Aorta (tissue), 5 donors: ENCODE data around the gene ANK3. TPM values are rescaled to one million over a fixed set of nuclear protein-coding genes. Genes with fewer than 3 reads are reported as not detected.

Experiments
- ATAC-seq: fragments of 200-7000 bp; cut with Tn5 transposase; one replicate; pipeline ENCODE4 v1.9.1; 2022; ENCODE audit warnings: moderate library complexity; ENCODE audit not compliant: low FRiP score
- DNase-seq, 2 donors: peaks; one replicate each; pipeline ENCODE4 v3.0.0-alpha.2; 2020
- H3K27ac ChIP-seq, 2 donors: one replicate each; pipeline ENCODE4 v1.5.1; 2013; ENCODE audit warnings: low read length in 2 of 2, mild to moderate bottlenecking in 2 of 2, moderate library complexity in 2 of 2, control low read depth in 1 of 2, inconsistent platforms in 1 of 2, low read depth in 1 of 2
- H3K27me3 ChIP-seq, 2 donors: one replicate each; pipeline ENCODE4 v1.6.1; 2013; ENCODE audit warnings: control low read depth in 1 of 2, low read length in 1 of 2, mild to moderate bottlenecking in 1 of 2, moderate library complexity in 1 of 2; ENCODE audit not compliant: insufficient read depth in 2 of 2, control insufficient read depth in 1 of 2
- H3K36me3 ChIP-seq, 2 donors: one replicate each; pipeline ENCODE4 v1.6.1; 2013; ENCODE audit warnings: control low read depth in 1 of 2, low read length in 1 of 2, mild to moderate bottlenecking in 1 of 2; ENCODE audit not compliant: insufficient read depth in 2 of 2, control insufficient read depth in 1 of 2
- H3K4me1 ChIP-seq, 2 donors: one replicate each; pipeline ENCODE4 v1.6.1; 2013; ENCODE audit warnings: low read length in 2 of 2, control low read depth in 1 of 2, mild to moderate bottlenecking in 1 of 2, moderate library complexity in 1 of 2; ENCODE audit not compliant: insufficient read depth in 2 of 2, control insufficient read depth in 1 of 2
- H3K4me3 ChIP-seq, 2 donors: one replicate each; pipeline ENCODE4 v1.5.1; 2013; ENCODE audit warnings: low read length in 2 of 2, control low read depth in 1 of 2, mild to moderate bottlenecking in 1 of 2
- H3K9me3 ChIP-seq: one replicate; pipeline ENCODE4 v1.6.1; 2013; ENCODE audit warnings: mild to moderate bottlenecking, low read length; ENCODE audit not compliant: control insufficient read depth
- WGBS, 2 donors: extraction: QIAGEN DNeasy Blood & Tissue Kit; methylation state at CpG; one replicate each; pipeline ENCODE4 v1.1.7; 2013; 5-methylcytosine and 5-hydroxymethylcytosine counted together
- intact Hi-C, 2 donors: fragments of 100-400 bp; cut with DNase I; formaldehyde crosslinking; loops; one replicate each; pipeline versions ENCODE4 v1.14.2 to v1.15.0; 2022
- polyA plus RNA-seq, 2 donors: library from polyadenylated mRNA; stranded (reverse); fragments of 200-250 nt; gene quantifications; one replicate each; pipeline ENCODE4 v1.2.3, GENCODE V29; 2013
- total RNA-seq, 2 donors: library from RNA; stranded (reverse); fragmentation: NEBNext Ultra II Directional; extraction: Animal tissue kit (Norgen Biotek cat#: 25700); gene quantifications; one replicate each; pipeline ENCODE4 v1.2.1, GENCODE V29; 2021
- donor health status: healthy with polysubstance abuse.
- donor health status: Bipolar disorder and iron deficiency.
- donor health status: DM: no; HTN: no; CAD: no.
- donor health status: DM: no; HTN: no; CAD: no.
- donor health status: DM: yes; HTN: yes; CAD: no.

The ANK3 gene
- total and polyA plus RNA-seq, 4 donors, result 16.5 to 38.2 (median 20.6) TPM

GRCh38 chr10:60427709-60428386 is 38.2 kb upstream of the ANK3 start:
- peaks cover 2 to 3% of the 10 kb centered on the region in 2 donors for H3K4me1 ChIP-seq
- DNase-seq (no peak), ATAC-seq (no peak)
- no peak overlapping the region for H3K4me3 ChIP-seq
- H3K9me3 ChIP-seq, result no peaks in the 10 kb centered on the region
- H3K36me3 ChIP-seq, result no peaks in the 10 kb centered on the region
- H3K27ac ChIP-seq, result no peak overlapping the region
- 87 to 91% methylated on average over 3 of the region's 3 CpGs for WGBS, 2 donors
- H3K27me3 ChIP-seq, result no peaks in the 10 kb centered on the region
- intact Hi-C loops, result no loop called here

DNA sequence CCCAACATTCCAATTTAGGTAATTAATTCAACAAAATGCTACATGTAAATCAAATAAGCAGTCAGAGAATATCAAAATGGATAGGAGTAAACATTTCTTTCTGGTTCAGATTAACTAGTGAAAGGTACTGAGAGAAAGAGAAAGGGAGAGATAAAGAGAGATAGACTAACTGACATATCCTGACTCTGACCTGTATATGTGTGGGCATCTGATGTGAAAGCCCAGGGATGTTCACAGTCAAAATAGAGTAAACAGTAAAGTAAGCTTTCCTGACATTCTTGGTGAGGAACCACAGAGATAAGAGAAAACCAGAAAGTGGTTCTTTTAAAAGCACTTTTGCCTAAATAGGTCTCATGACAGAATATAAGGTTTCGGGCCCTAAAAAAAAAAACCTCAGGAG is 37.5 kb upstream of the ANK3 start:
- Histone ChIP-seq H3K4me1 (peaks cover 2 to 3% of the 10 kb centered on the region in 2 donors), H3K4me3 (no peak overlapping the region), H3K36me3 (no peaks in the 10 kb centered on the region), H3K27ac (no peak overlapping the region), H3K27me3 (no peaks in the 10 kb centered on the region), H3K9me3 (no peaks in the 10 kb centered on the region)
- ATAC-seq (no peak), DNase-seq (no peak)
- intact Hi-C loops, result no loop called here
- 94 to 100% methylated on average over 1 of the region's 1 CpG for WGBS, 2 donors

DNA sequence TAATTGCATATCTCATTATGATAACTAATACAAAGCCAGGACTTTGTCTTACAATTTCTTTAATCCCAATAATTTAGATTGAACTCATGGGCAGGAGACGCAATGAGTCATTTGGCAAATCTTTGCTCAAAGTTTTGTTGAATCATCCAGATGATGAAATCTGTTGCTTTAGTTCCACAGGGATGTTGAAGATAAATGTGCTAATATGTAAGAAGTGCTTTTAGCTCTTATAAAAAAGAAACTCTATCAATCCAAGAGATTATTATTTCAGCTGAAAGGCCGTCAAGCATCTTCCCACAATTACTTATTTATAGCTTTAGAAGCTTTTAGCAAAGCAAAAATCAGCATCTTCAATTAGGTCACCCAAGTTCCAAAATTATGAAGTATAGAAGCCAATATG is 36.8 kb upstream of the ANK3 start:
- no peak overlapping the region for H3K27ac ChIP-seq
- WGBS, 2 donors, result 26 to 39% methylated on average over 2 of the region's 2 CpGs
- intact Hi-C loops, result no loop called here

DNA sequence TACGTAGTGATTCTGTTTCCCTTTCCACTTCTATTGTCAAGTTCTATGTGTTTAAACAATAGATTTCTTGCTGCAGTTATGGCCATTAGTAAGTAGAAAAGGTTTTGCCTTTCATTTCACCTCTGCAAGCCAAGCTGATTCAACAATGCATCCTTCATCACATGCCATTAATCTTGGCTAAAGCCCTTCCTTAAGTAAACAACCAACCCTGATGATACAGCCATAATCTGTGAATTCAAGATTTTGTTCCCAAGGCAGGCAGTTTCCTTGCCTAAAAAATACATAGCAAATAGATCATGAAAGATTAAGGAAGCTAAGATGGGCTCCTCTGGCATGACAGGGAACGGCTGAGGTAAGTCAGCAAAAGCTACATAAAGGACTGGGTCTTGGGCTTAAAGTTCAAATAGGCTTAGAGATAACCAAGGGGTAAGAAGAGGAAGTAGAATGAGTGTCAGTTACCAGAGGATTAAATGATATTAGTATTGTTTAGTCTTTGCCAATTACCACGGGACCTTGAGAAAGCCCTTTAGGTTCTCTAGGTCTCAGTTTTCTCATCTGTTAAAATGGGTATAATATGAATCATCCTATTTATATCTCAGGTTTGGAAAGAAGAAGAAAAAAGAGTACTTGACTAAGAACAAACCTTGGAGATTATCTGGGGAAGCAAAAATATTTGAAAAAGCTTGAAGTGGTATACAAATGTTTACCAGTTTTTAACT is 35.9 kb upstream of the ANK3 start:
- H3K4me3 ChIP-seq, result no peak overlapping the region
- H3K27me3 ChIP-seq, result no peaks in the 10 kb centered on the region
- WGBS, 2 donors, result 90 to 96% methylated on average over 3 of the region's 3 CpGs
- H3K36me3 ChIP-seq, result no peaks in the 10 kb centered on the region
- peaks cover 2 to 3% of the 10 kb centered on the region in 2 donors for H3K4me1 ChIP-seq
- no peak for ATAC-seq
- intact Hi-C loops, result no loop called here
- no peak overlapping the region for H3K27ac ChIP-seq
- no peaks in the 10 kb centered on the region for H3K9me3 ChIP-seq
- no peak for DNase-seq

More for the DNA sequence above, 36.8 kb upstream of the ANK3 start:
- H3K9me3 ChIP-seq, result no peaks in the 10 kb centered on the region
- no peak overlapping the region for H3K4me3 ChIP-seq
- no peak for DNase-seq
- H3K36me3 ChIP-seq, result no peaks in the 10 kb centered on the region
- peaks cover 2 to 3% of the 10 kb centered on the region in 2 donors for H3K4me1 ChIP-seq
- no peak for ATAC-seq
- no peaks in the 10 kb centered on the region for H3K27me3 ChIP-seq

- DNase-seq (no peak), ATAC-seq (no peak)
- no peaks in the 10 kb centered on the region for H3K27me3 ChIP-seq
- H3K4me3 ChIP-seq, result no peak overlapping the region
- 77 to 84% methylated on average over 4 of the region's 4 CpGs for WGBS, 2 donors
- H3K27ac ChIP-seq, result no peak overlapping the region
- peaks cover 2 to 3% of the 10 kb centered on the region in 2 donors for H3K4me1 ChIP-seq
- intact Hi-C loops, result no loop called here
- no peaks in the 10 kb centered on the region for H3K9me3 ChIP-seq
- no peaks in the 10 kb centered on the region for H3K36me3 ChIP-seq
Observed at GRCh38 chr10:60424971-60425370, 35.3 kb upstream of the ANK3 start.

GRCh38 chr10:60423920-60424319 is 34.2 kb upstream of the ANK3 start:
- no peak overlapping the region for H3K27ac ChIP-seq
- WGBS, 2 donors, result 56 to 79% methylated on average over 1 of the region's 1 CpG

GRCh38 chr10:60422809-60423208 is 33.1 kb upstream of the ANK3 start:
- WGBS, 2 donors, result 94 to 96% methylated on average over 5 of the region's 5 CpGs
- Histone ChIP-seq H3K4me3 (no peak overlapping the region), H3K27ac (no peak overlapping the region), H3K36me3 (no peaks in the 10 kb centered on the region), H3K4me1 (no peaks in the 10 kb centered on the region), H3K9me3 (no peaks in the 10 kb centered on the region), H3K27me3 (no peaks in the 10 kb centered on the region)
- intact Hi-C loops, result no loop called here
- no peak for ATAC-seq
- DNase-seq, result no peak

More at GRCh38 chr10:60423920-60424319, 34.2 kb upstream of the ANK3 start:
- intact Hi-C loops, result no loop called here
- Histone ChIP-seq H3K9me3 (no peaks in the 10 kb centered on the region), H3K4me3 (no peak overlapping the region), H3K4me1 (no peaks in the 10 kb centered on the region), H3K36me3 (no peaks in the 10 kb centered on the region), H3K27me3 (no peaks in the 10 kb centered on the region)
- ATAC-seq (no peak), DNase-seq (no peak)

- intact Hi-C loops, result no loop called here
- no peaks in the 10 kb centered on the region for H3K9me3 ChIP-seq
- no peak overlapping the region for H3K27ac ChIP-seq
- DNase-seq (no peak), ATAC-seq (no peak)
- 69 to 75% methylated on average over 5 of the region's 5 CpGs for WGBS, 2 donors
- H3K27me3 ChIP-seq, result no peaks in the 10 kb centered on the region
- H3K4me1 ChIP-seq, result no peaks in the 10 kb centered on the region
- H3K4me3 ChIP-seq, result no peak overlapping the region
- no peaks in the 10 kb centered on the region for H3K36me3 ChIP-seq
Observed at GRCh38 chr10:60420991-60421894, 31.6 kb upstream of the ANK3 start.
